HepG2 (cell line): ENCODE data around the gene CLDN22. TPM values are rescaled to one million over a fixed set of nuclear protein-coding genes. Genes with fewer than 3 reads are reported as not detected.
"Not testable (repeated sequence)": the region's sequence is repeated elsewhere in the genome, so short reads cannot be mapped to it uniquely, and the experiment has no call there.

Experiments used
- ATAC-seq: fragments of 200-7000 bp; cut with Tn5 transposase; 3 replicates; pipeline ENCODE4 v1.9.1; 2020; ENCODE audit warnings: mild to moderate bottlenecking, moderate library complexity
- BruUV-seq: library from RNA; stranded (reverse); fragments of 400-500 nt; replicated peaks from 2 replicates; lab custom pipeline; 2021; lab: Mats Ljungman, UMichigan
- CTCF ChIA-PET: fragments of 300-600 bp; formaldehyde crosslinking; extraction: SDS; loops from one replicate; lab custom pipeline; 2021; ENCODE audit warnings: low total read pairs, inconsistent platforms, low intra/inter-chr PET ratio; lab: Yijun Ruan, JAX
- POLR2A ChIA-PET: fragments of 350-600 bp; sonication (Branson Sonifier 250); formaldehyde crosslinking; loops from one replicate; lab custom pipeline; 2020; ENCODE audit warnings: antibody characterized with exemption, inconsistent platforms; lab: Yijun Ruan, JAX
- DNase-seq: peaks from one replicate; pipeline ENCODE4 v3.0.0-alpha.2; 2015; ENCODE audit warnings: low spot score
- FAIRE-seq: peaks from 3 replicates; lab custom pipeline; 2011; peaks lifted over from hg19 to GRCh38; lab: Jason Lieb, UNC
- H2AFZ ChIP-seq: one replicate; pipeline ENCODE4 v1.6.1; 2011; ENCODE audit warnings: low read length, inconsistent platforms
- H3K27ac ChIP-seq: fragments of 300-600 bp; 3 replicates; pipeline ENCODE4 v1.8.0; 2011; ENCODE audit warnings: mixed run types, mild to moderate bottlenecking, mixed read lengths, low read length, inconsistent platforms; ENCODE audit not compliant: insufficient read depth; ENCODE audit errors: extremely low read length
- H3K27me3 ChIP-seq, 2 experiments: fragments of 200-600 bp in 1 of 2; 2 replicates in 1 of 2; 3 replicates in 1 of 2; pipeline versions ENCODE4 v1.6.0 to v1.8.0; 2011; ENCODE audit warnings: low read length in 2 of 2, mild to moderate bottlenecking in 2 of 2, moderate library complexity in 2 of 2, inconsistent platforms in 1 of 2; ENCODE audit not compliant: insufficient read depth in 2 of 2, control insufficient read depth in 1 of 2
- H3K36me3 ChIP-seq, 2 experiments: fragments of 200-600 bp in 1 of 2; replicated peaks in 1 of 2; 2 replicates in 1 of 2; 3 replicates in 1 of 2; pipeline versions ENCODE4 v1.5.1 to v1.8.0; 2011; ENCODE audit warnings: low read length in 2 of 2, inconsistent platforms in 1 of 2; ENCODE audit not compliant: insufficient read depth in 2 of 2, control insufficient read depth in 1 of 2
- H3K4me1 ChIP-seq: 2 replicates; pipeline ENCODE4 v1.5.1; 2012; ENCODE audit warnings: low read length, inconsistent platforms; ENCODE audit not compliant: insufficient read depth
- H3K4me2 ChIP-seq: 2 replicates; pipeline ENCODE4 v1.6.0; 2011; ENCODE audit warnings: low read depth, low read length, inconsistent platforms
- H3K4me3 ChIP-seq, 3 experiments: fragments of 200-600 bp in 1 of 3; sonication (generic), shearing (Covaris generic) in 1 of 3; replicated peaks in 1 of 3; 2 replicates each; pipeline ENCODE4 v1.5.1; 2011 to 2016; ENCODE audit warnings: low read length in 3 of 3, inconsistent platforms in 2 of 3, low read depth in 2 of 3, mild to moderate bottlenecking in 2 of 3, control low read depth in 1 of 3, mixed read lengths in 1 of 3; ENCODE audit not compliant: insufficient read depth in 1 of 3
- H3K79me2 ChIP-seq: one replicate; pipeline ENCODE4 v1.6.1; 2011; ENCODE audit warnings: low read length, inconsistent platforms; ENCODE audit not compliant: insufficient read depth
- H3K9ac ChIP-seq: 2 replicates; pipeline ENCODE4 v1.6.0; 2011; ENCODE audit warnings: mild to moderate bottlenecking, low read depth, low read length, inconsistent platforms; ENCODE audit not compliant: insufficient read depth
- H3K9me3 ChIP-seq: 2 replicates; pipeline ENCODE4 v1.5.1; 2012; ENCODE audit warnings: mild to moderate bottlenecking, low read length
- H4K20me1 ChIP-seq: 2 replicates; pipeline ENCODE4 v1.6.0; 2011; ENCODE audit warnings: inconsistent platforms, mild to moderate bottlenecking, low read length, moderate library complexity; ENCODE audit not compliant: insufficient read depth
- CEBPG ChIP-seq: IDR thresholded peaks from 2 replicates; pipeline ENCODE4 v1.6.1; 2016
- FOSL2 ChIP-seq: sonication (generic); formaldehyde crosslinking; IDR thresholded peaks from 2 replicates; pipeline ENCODE4 v1.4.0; 2020; ENCODE audit warnings: missing genetic modification reagents
- GZF1 ChIP-seq: sonication (generic); formaldehyde crosslinking; IDR thresholded peaks from 2 replicates; pipeline ENCODE4 v1.5.1; 2020; ENCODE audit warnings: mild to moderate bottlenecking, missing genetic modification reagents
- HCFC1 ChIP-seq: fragments of 150-350 bp; IDR thresholded peaks from 2 replicates; pipeline ENCODE4 v1.6.1; 2014; ENCODE audit warnings: low read depth, low read length
- HNRNPL ChIP-seq: fragments of 200-400 bp; formaldehyde crosslinking; IDR thresholded peaks from 2 replicates; pipeline ENCODE4 v1.6.1; 2017; ENCODE audit warnings: mild to moderate bottlenecking, low read depth, low read length
- MNT ChIP-seq: fragments of 450-650 bp; IDR thresholded peaks from 2 replicates; pipeline ENCODE4 v1.6.1; 2016
- ZBTB1 ChIP-seq: sonication (generic); formaldehyde crosslinking; IDR thresholded peaks from 2 replicates; pipeline ENCODE4 v1.4.0; 2020; ENCODE audit warnings: missing genetic modification reagents, borderline replicate concordance
- ZNF17 ChIP-seq: sonication (generic); formaldehyde crosslinking; IDR thresholded peaks from 2 replicates; pipeline ENCODE4 v1.5.0; 2020; ENCODE audit warnings: mild to moderate bottlenecking, missing genetic modification reagents
- ZNF230 ChIP-seq: sonication (generic); formaldehyde crosslinking; IDR thresholded peaks from 2 replicates; pipeline ENCODE4 v1.4.0; 2020; ENCODE audit warnings: mild to moderate bottlenecking, missing genetic modification reagents
- ZNF431 ChIP-seq: sonication (generic); formaldehyde crosslinking; IDR thresholded peaks from 2 replicates; pipeline ENCODE4 v1.9.0; 2022; ENCODE audit warnings: missing genetic modification reagents, low read depth, mild to moderate bottlenecking, borderline replicate concordance
- ZNF441 ChIP-seq: sonication (generic); formaldehyde crosslinking; IDR thresholded peaks from 2 replicates; pipeline ENCODE4 v1.7.0; 2021; ENCODE audit warnings: missing genetic modification reagents, borderline replicate concordance
- WGBS: methylation state at CpG from one replicate; pipeline ENCODE4 v1.1.6; 2017; ENCODE audit warnings: low lambda C conversion rate; 5-methylcytosine and 5-hydroxymethylcytosine counted together
- in situ Hi-C: cut with HindIII; loops from 2 replicates; pipeline ENCODE4 v1.10.0; 2017; ENCODE audit warnings: low pct_unique_long_range_greater_than_20kb; ENCODE audit not compliant: extremely low pct_ligation_motif_present
- intact Hi-C: fragments of 100-400 bp; cut with micrococcal nuclease; formaldehyde crosslinking; loops from one replicate; pipeline ENCODE4 v1.10.0; 2022; ENCODE audit not compliant: unreplicated experiment
- polyA plus RNA-seq, 8 experiments: library from polyadenylated mRNA; depleted of rRNA in 3 of 8; stranded (reverse) in 7 of 8; unstranded in 1 of 8; fragments of >200 nt; fragmentation: Illumina TruSeq in 4 of 8; extraction: Trizol in 4 of 8; gene quantifications; 2 replicates each; pipeline versions ENCODE4 v1.2.1 to v1.2.3, GENCODE V29; 2011 to 2016; ENCODE audit warnings: low read depth in 4 of 8, missing spikeins in 1 of 8, mixed read lengths in 1 of 8; ENCODE audit not compliant: insufficient read depth in 1 of 8
- total RNA-seq, 5 experiments: library from RNA; depleted of rRNA; stranded (reverse); fragments of >200 nt; fragmentation: Illumina TruSeq; extraction: Trizol; gene quantifications; 2 replicates each; pipeline ENCODE4 v1.2.3, GENCODE V29; 2016; ENCODE audit warnings: low read depth in 1 of 5

The CLDN22 gene
- total and polyA plus RNA-seq, 2 of the 13 experiments (the other 11 are each of a cell fraction or from before 2014, with no cell fraction given): 0.07 TPM; not detected in 1

- TF ChIP-seq ZNF441 (CRISPR knock-in tag) (no peak), ZNF17 (CRISPR knock-in tag) (no peak), HNRNPL (no peak), ZNF230 (CRISPR knock-in tag) (no peak), ZBTB1 (CRISPR knock-in tag) (no peak), HCFC1 (no peak), GZF1 (CRISPR knock-in tag) (no peak), FOSL2 (CRISPR knock-in tag) (peak; percentile 84), CEBPG (0 out of 2 replicates have a peak, but pooled peaks have one; percentile 4), MNT (no peak)
Observed at GRCh38 chr4:183326853-183327252, 6.8 kb upstream of the CLDN22 start (continued).

- CTCF ChIA-PET, POLR2A ChIA-PET, H2AFZ ChIP-seq, H3K27ac ChIP-seq, H4K20me1 ChIP-seq, H3K27me3 ChIP-seq, H3K9ac ChIP-seq, intact Hi-C loops, FAIRE-seq, BruUV-seq, ATAC-seq, H3K9me3 ChIP-seq, H3K36me3 ChIP-seq, H3K4me2 ChIP-seq, DNase-seq, H3K79me2 ChIP-seq, H3K4me3 ChIP-seq, in situ Hi-C loops: not testable (repeated sequence)
- peaks cover 42% of the 10 kb centered on the region for H3K4me1 ChIP-seq
- peak; percentile 74; the same call in 1 of the 2 replicates for TF ChIP-seq ZNF431 (CRISPR knock-in tag)
- 76% methylated on average over 6 of the region's 6 CpGs for WGBS
Observed at GRCh38 chr4:183326387-183326786, 6.3 kb upstream of the CLDN22 start.
